ENCODE measurements around the gene SPI1. TPM values are rescaled to one million over a fixed set of nuclear protein-coding genes. Genes with fewer than 3 reads are reported as not detected.

SPI1 gene
- total and polyA plus RNA-seq, 2 donors, result 21.1 to 40.0 TPM

DNA sequence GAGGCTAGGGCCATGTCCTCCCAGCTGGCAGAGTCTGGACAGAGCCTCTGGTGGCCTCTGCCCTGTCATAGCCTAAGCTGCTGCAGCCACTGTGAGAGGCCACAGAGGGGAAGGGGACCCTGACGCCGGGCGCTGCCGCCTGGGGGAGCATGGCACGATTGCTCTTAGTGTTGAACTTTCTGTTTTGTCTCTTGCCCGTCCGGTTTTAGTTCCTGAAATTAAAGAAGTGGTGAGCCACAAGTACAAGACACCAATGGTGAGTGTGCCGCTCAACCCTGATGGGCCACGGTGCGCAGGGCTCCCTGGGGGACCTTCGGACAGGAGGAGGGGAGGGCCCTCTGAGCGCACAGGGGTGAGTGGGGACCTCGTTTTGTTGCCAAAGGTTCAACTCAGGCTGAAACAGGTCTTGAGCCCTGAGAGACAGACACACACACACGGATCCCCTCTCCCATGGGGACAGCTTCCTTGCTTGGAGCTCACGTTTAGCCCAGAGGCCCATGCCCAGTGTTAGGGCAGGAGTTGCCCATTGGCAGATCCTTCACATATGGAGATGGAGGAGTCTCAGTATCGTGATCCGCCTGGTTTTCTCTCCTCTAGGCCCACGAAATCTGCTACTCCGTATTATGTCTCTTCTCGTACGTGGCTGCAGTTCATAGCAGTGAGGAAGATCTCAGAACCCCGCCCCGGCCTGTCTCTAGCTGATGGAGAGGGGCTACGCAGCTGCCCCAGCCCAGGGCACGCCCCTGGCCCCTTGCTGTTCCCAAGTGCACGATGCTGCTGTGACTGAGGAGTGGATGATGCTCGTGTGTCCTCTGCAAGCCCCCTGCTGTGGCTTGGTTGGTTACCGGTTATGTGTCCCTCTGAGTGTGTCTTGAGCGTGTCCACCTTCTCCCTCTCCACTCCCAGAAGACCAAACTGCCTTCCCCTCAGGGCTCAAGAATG lies 49.6 kb downstream of the SPI1 start:
- Histone ChIP-seq H3K4me1 (ENCODE audit: control insufficient read depth in 2 of 2, insufficient read depth in 2 of 2, low read length in 2 of 2) (peaks cover under 1 to 13% of the 10 kb centered on the region in 2 donors), H3K4me3 (ENCODE audit: low read length in 2 of 2) (no peak overlapping the region), H3K27me3 (ENCODE audit: control insufficient read depth in 2 of 2, insufficient read depth in 1 of 2, low read length in 1 of 2) (no peaks in the 10 kb centered on the region), H3K9me3 (ENCODE audit: control insufficient read depth in 2 of 2, insufficient read depth in 1 of 2, low read length in 1 of 2) (no peaks in the 10 kb centered on the region), H3K36me3 (ENCODE audit: control insufficient read depth in 2 of 2, insufficient read depth in 2 of 2, low read length in 1 of 2) (peaks cover 9 to 44% of the 10 kb centered on the region in 2 donors), H3K27ac (ENCODE audit: low read depth in 1 of 2, low read length in 1 of 2) (no peak overlapping the region)
- no peak for DNase-seq (ENCODE audit: low read depth in 6 of 9, low spot score in 9 of 9)
- 96% methylated on average over 29 of the region's 29 CpGs for WGBS

DNA sequence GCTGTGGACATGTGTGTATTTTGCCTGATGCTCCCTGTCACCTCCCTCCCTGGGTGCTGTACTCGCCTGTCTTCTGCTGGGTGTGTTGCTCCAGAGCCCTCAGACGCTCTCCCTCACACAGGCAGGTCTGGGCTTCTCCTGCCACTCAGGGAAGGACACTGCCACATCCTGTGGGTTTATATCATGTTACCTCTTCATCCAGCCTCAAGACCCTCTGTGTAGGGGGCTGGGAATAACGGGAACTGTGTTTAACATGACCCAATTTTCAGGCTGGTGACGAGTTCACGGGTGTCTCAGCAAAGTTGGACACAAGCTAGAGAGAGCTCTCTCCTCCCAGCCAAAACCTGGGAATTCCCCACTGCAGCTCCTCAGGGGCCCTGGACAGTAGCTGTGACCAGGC lies 50.4 kb downstream of the SPI1 start:
- WGBS, result 97% methylated on average over 5 of the region's 5 CpGs
- peaks cover 9 to 44% of the 10 kb centered on the region in 2 donors for H3K36me3 ChIP-seq (ENCODE audit: control insufficient read depth in 2 of 2, insufficient read depth in 2 of 2, low read length in 1 of 2)
- no peaks in the 10 kb centered on the region for H3K27me3 ChIP-seq (ENCODE audit: control insufficient read depth in 2 of 2, insufficient read depth in 1 of 2, low read length in 1 of 2)
- peaks cover 0 to 10% of the 10 kb centered on the region in 2 donors for H3K4me1 ChIP-seq (ENCODE audit: control insufficient read depth in 2 of 2, insufficient read depth in 2 of 2, low read length in 2 of 2)
- no peak for DNase-seq (ENCODE audit: low read depth in 6 of 9, low spot score in 9 of 9)
- H3K27ac ChIP-seq (ENCODE audit: low read depth in 1 of 2, low read length in 1 of 2), result no peak overlapping the region
- H3K4me3 ChIP-seq (ENCODE audit: low read length in 2 of 2), result no peak overlapping the region
- no peaks in the 10 kb centered on the region for H3K9me3 ChIP-seq (ENCODE audit: control insufficient read depth in 2 of 2, insufficient read depth in 1 of 2, low read length in 1 of 2)

DNA sequence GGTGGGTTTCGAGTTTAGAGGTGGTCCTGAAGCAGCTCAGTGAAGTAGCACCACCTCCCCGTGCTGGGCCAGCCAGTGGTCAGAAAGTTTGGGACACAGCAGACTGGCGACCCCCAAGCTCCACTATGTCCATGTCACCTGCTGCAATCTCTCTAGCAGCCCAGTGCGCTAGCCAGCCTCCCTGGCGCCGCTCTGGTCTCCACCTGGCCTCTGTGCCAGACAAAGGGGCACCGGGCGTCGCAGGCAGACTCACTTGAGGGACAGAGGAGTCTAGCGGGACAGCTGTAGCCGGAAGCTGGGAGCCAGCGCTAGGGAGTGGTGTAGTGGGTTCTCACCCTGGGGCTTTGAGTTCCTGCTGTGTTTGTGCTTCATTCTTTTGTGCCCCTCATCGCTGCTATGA lies 51.3 kb downstream of the SPI1 start:
- H3K27ac ChIP-seq (ENCODE audit: low read depth in 1 of 2, low read length in 1 of 2), result no peak overlapping the region
- no peaks in the 10 kb centered on the region for H3K27me3 ChIP-seq (ENCODE audit: control insufficient read depth in 2 of 2, insufficient read depth in 1 of 2, low read length in 1 of 2)
- no peak overlapping the region for H3K4me3 ChIP-seq (ENCODE audit: low read length in 2 of 2)
- H3K4me1 ChIP-seq (ENCODE audit: control insufficient read depth in 2 of 2, insufficient read depth in 2 of 2, low read length in 2 of 2), result peaks cover 0 to 10% of the 10 kb centered on the region in 2 donors
- no peak for DNase-seq (ENCODE audit: low read depth in 6 of 9, low spot score in 9 of 9)
- peaks cover 13 to 45% of the 10 kb centered on the region in 2 donors for H3K36me3 ChIP-seq (ENCODE audit: control insufficient read depth in 2 of 2, insufficient read depth in 2 of 2, low read length in 1 of 2)
- no peaks in the 10 kb centered on the region for H3K9me3 ChIP-seq (ENCODE audit: control insufficient read depth in 2 of 2, insufficient read depth in 1 of 2, low read length in 1 of 2)
- WGBS, result 98% methylated on average over 13 of the region's 13 CpGs

DNA sequence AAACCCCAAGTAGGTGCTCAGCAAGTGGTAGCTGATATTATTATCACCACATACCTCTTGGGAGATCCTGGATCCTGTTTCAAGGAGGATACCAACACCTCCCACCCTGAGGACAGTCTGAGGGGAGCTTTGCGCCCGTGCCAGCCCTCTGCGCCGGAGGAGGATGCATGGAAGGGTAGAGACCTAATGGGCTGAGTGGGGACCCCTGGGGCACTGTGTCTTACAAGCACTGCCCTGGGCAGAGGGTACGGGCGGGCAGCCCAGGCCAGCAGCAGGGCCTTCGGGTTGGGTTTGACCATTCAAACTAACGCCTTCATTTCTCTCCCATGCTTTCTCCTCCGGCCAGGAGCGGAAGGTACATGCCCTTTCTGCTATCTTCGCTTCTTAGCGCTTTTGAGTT lies 52.1 kb downstream of the SPI1 start:
- Histone ChIP-seq H3K36me3 (ENCODE audit: control insufficient read depth in 2 of 2, insufficient read depth in 2 of 2, low read length in 1 of 2) (peaks cover 21 to 52% of the 10 kb centered on the region in 2 donors), H3K4me1 (ENCODE audit: control insufficient read depth in 2 of 2, insufficient read depth in 2 of 2, low read length in 2 of 2) (peaks cover 0 to 10% of the 10 kb centered on the region in 2 donors), H3K9me3 (ENCODE audit: control insufficient read depth in 2 of 2, insufficient read depth in 1 of 2, low read length in 1 of 2) (no peaks in the 10 kb centered on the region), H3K27me3 (ENCODE audit: control insufficient read depth in 2 of 2, insufficient read depth in 1 of 2, low read length in 1 of 2) (no peaks in the 10 kb centered on the region), H3K27ac (ENCODE audit: low read depth in 1 of 2, low read length in 1 of 2) (no peak overlapping the region), H3K4me3 (ENCODE audit: low read length in 2 of 2) (no peak overlapping the region)
- WGBS, result 99% methylated on average over 12 of the region's 12 CpGs
- no peak for DNase-seq (ENCODE audit: low read depth in 6 of 9, low spot score in 9 of 9)

DNA sequence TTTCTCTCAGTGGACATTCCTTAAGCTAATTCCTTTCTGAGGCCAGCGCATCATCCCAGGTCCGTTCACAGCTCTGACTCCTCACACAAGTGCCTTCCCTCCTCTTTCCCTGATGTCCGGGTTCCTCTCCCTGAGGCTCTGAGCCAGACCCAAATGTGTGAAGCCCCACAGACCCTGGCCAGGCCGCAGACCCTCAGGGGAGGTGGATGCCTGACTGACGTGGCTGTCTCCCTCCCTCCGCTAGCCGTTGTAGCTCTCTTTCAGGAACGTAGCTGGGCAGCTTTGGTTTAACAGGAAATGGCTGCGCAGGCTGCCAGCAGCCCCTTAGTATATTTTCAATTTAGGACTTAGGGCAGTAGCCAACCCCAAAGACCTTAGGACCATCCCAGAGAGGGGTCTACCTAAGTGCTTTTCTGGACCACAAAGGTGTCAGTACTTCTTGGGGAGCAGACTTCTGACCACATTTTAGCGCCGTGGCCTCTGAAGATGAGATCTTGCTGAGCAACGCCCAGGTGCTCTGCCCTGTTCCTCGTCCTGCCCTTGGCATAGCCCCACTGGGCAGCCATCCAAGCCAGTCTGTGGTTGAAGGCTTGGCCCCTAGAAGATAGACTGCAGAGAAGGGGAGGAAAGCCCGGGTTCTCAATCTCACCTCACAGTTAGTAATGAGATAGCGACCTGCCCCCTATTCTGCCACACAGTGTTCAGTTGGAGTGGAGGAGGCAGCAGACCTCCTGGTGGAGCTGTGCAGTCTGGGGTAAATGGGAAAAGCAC lies 52.9 kb downstream of the SPI1 start:
- peaks cover 25 to 56% of the 10 kb centered on the region in 2 donors for H3K36me3 ChIP-seq (ENCODE audit: control insufficient read depth in 2 of 2, insufficient read depth in 2 of 2, low read length in 1 of 2)
- H3K9me3 ChIP-seq (ENCODE audit: control insufficient read depth in 2 of 2, insufficient read depth in 1 of 2, low read length in 1 of 2), result no peaks in the 10 kb centered on the region
- H3K4me3 ChIP-seq (ENCODE audit: low read length in 2 of 2), result no peak overlapping the region
- H3K4me1 ChIP-seq (ENCODE audit: control insufficient read depth in 2 of 2, insufficient read depth in 2 of 2, low read length in 2 of 2), result peaks cover 0 to 10% of the 10 kb centered on the region in 2 donors
- 59% methylated on average over 15 of the region's 15 CpGs for WGBS
- DNase-seq (ENCODE audit: low read depth in 6 of 9, low spot score in 9 of 9), result no peak
- H3K27me3 ChIP-seq (ENCODE audit: control insufficient read depth in 2 of 2, insufficient read depth in 1 of 2, low read length in 1 of 2), result no peaks in the 10 kb centered on the region
- no peak overlapping the region for H3K27ac ChIP-seq (ENCODE audit: low read depth in 1 of 2, low read length in 1 of 2)

DNA sequence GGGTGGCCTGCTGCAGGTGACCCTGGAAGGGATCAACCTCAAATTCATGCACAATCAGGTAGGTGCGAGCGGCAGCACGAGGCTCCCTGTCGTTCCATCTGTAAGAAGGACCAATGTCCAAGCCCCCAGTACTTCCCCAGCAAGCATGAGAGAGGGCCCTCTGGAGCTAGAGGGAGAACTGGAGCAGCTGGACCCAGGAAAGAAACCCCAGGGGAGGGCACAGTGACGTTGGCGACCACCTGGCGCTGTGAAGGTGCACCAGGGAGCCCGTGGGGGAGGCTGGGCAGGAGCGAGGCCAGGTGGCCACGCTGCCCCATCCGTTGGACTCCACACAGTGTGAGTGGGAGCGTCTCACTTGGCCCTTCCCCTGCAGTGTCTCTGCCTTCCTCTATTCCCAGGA lies 53.8 kb downstream of the SPI1 start:
- 98% methylated on average over 12 of the region's 12 CpGs for WGBS
- DNase-seq (ENCODE audit: low read depth in 6 of 9, low spot score in 9 of 9), result no peak
- H3K27ac ChIP-seq (ENCODE audit: low read depth in 1 of 2, low read length in 1 of 2), result no peak overlapping the region
- no peak overlapping the region for H3K4me3 ChIP-seq (ENCODE audit: low read length in 2 of 2)
- H3K9me3 ChIP-seq (ENCODE audit: control insufficient read depth in 2 of 2, insufficient read depth in 1 of 2, low read length in 1 of 2), result no peaks in the 10 kb centered on the region
- peaks cover 0 to 4% of the 10 kb centered on the region in 2 donors for H3K4me1 ChIP-seq (ENCODE audit: control insufficient read depth in 2 of 2, insufficient read depth in 2 of 2, low read length in 2 of 2)
- peaks cover 19 to 55% of the 10 kb centered on the region in 2 donors for H3K36me3 ChIP-seq (ENCODE audit: control insufficient read depth in 2 of 2, insufficient read depth in 2 of 2, low read length in 1 of 2)
- H3K27me3 ChIP-seq (ENCODE audit: control insufficient read depth in 2 of 2, insufficient read depth in 1 of 2, low read length in 1 of 2), result no peaks in the 10 kb centered on the region

DNA sequence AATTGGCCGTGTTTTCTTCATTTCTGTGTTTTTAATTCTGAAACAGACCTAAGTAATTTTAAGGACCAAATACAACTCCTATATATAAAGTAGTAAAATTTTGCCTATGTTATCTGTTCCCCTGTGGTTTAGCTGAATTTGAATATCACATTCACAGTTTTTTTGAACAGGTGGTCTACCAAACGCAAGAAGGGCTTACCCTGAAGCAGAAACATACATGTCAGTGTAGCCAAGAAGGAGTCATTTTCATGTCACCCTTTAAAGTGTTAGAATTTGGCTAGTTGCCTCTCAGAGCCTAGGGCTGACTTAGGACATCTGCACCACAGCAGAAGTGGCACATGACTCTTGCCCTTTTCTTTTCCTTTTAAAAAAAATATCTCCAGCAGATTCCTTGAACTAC lies 60.2 kb downstream of the SPI1 start:
- H3K27ac ChIP-seq (ENCODE audit: low read depth in 1 of 2, low read length in 1 of 2), result no peak overlapping the region
- no peaks in the 10 kb centered on the region for H3K9me3 ChIP-seq (ENCODE audit: control insufficient read depth in 2 of 2, insufficient read depth in 1 of 2, low read length in 1 of 2)
- WGBS, result 99% methylated on average over 2 of the region's 2 CpGs
- no peak overlapping the region for H3K4me3 ChIP-seq (ENCODE audit: low read length in 2 of 2)
- no peak for DNase-seq (ENCODE audit: low read depth in 6 of 9, low spot score in 9 of 9)
- peaks cover 57 to 59% of the 10 kb centered on the region in 2 donors for H3K36me3 ChIP-seq (ENCODE audit: control insufficient read depth in 2 of 2, insufficient read depth in 2 of 2, low read length in 1 of 2)
- no peaks in the 10 kb centered on the region for H3K27me3 ChIP-seq (ENCODE audit: control insufficient read depth in 2 of 2, insufficient read depth in 1 of 2, low read length in 1 of 2)
- H3K4me1 ChIP-seq (ENCODE audit: control insufficient read depth in 2 of 2, insufficient read depth in 2 of 2, low read length in 2 of 2), result no peaks in the 10 kb centered on the region

DNA sequence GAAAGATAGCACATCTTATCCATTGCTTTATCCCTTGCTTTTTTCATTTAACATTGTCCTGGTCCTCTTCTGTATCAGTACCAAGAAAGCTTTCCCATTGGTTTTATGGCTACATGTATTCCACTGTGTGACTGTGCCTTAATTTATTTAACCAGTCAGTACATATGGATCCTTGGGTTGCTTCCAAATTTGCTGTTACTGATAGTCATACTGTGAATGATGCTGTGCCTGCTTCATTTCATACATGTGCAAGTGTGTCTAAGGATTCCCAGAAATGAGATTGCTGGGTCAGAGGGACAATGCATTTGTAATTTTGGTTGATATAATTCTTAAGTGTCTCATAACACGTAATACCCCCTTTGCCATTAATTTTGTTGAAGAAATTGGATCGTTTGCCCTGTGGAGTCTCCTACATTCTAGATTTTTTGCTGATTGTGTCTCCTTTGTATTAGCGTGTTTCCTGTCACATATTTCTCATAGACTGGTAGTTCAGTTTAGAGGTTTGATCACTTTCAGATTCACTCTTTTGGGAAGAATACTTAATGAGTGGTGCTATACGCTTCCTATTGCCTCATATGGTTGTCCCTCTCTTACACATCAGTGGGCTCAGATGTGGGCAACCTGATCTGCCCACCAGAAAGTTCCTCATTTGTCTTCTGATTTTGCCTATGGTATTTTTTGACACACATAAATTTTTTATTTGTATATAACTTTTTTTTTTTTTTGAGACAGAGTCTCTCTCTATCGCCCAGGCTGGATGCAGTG lies 61.1 kb downstream of the SPI1 start:
- 95% methylated on average over 5 of the region's 5 CpGs for WGBS
- Histone ChIP-seq H3K27me3 (ENCODE audit: control insufficient read depth in 2 of 2, insufficient read depth in 1 of 2, low read length in 1 of 2) (no peaks in the 10 kb centered on the region), H3K36me3 (ENCODE audit: control insufficient read depth in 2 of 2, insufficient read depth in 2 of 2, low read length in 1 of 2) (peaks cover 62 to 63% of the 10 kb centered on the region in 2 donors)

More for the DNA sequence above, 61.1 kb downstream of the SPI1 start:
- no peak overlapping the region for H3K27ac ChIP-seq (ENCODE audit: low read depth in 1 of 2, low read length in 1 of 2)
- no peaks in the 10 kb centered on the region for H3K4me1 ChIP-seq (ENCODE audit: control insufficient read depth in 2 of 2, insufficient read depth in 2 of 2, low read length in 2 of 2)
- H3K4me3 ChIP-seq (ENCODE audit: low read length in 2 of 2), result no peak overlapping the region
- DNase-seq (ENCODE audit: low read depth in 6 of 9, low spot score in 9 of 9), result no peak
- H3K9me3 ChIP-seq (ENCODE audit: control insufficient read depth in 2 of 2, insufficient read depth in 1 of 2, low read length in 1 of 2), result no peaks in the 10 kb centered on the region
